ENCODE results near the gene PLAAT3. TPM values are rescaled to one million over a fixed set of nuclear protein-coding genes. Genes with fewer than 3 reads are reported as not detected.

The PLAAT3 gene
- total RNA-seq, 1 experiment from 2014 or later: 32.6 TPM

Other genes starting within 250 kb of the PLAAT3 start
- gene SLC22A9, start 244.6 kb downstream of the PLAAT3 start, total RNA-seq (2021; ENCODE audit: unreplicated experiment): not detected
- gene PLAAT5, start 123.3 kb downstream of the PLAAT3 start, total RNA-seq (2021; ENCODE audit: unreplicated experiment): not detected
- not detected for gene LGALS12, start 108.3 kb downstream of the PLAAT3 start, total RNA-seq (2021; ENCODE audit: unreplicated experiment)
- gene PLAAT4, start 77.6 kb downstream of the PLAAT3 start, total RNA-seq (2021; ENCODE audit: unreplicated experiment): 15.2 TPM
- not detected for gene PLAAT2, start 51.1 kb downstream of the PLAAT3 start, total RNA-seq (2021; ENCODE audit: unreplicated experiment)
- 79.0 TPM for gene ATL3, start 56.9 kb upstream of the PLAAT3 start, total RNA-seq (2021; ENCODE audit: unreplicated experiment)
- gene RTN3, start 67.1 kb upstream of the PLAAT3 start, total RNA-seq (2021; ENCODE audit: unreplicated experiment): 145 TPM
- 16.1 TPM for gene ZFTA, start 154.3 kb upstream of the PLAAT3 start, total RNA-seq (2021; ENCODE audit: unreplicated experiment)
- gene SPINDOC, start 199.0 kb upstream of the PLAAT3 start, total RNA-seq (2021; ENCODE audit: unreplicated experiment): 59.1 TPM
- gene MARK2, start 224.7 kb upstream of the PLAAT3 start, total RNA-seq (2021; ENCODE audit: unreplicated experiment): 41.1 TPM